HFFc6 (cell line): Measurements from ENCODE around the gene PPP2R5A. TPM values are rescaled to one million over a fixed set of nuclear protein-coding genes. Genes with fewer than 3 reads are reported as not detected.
A peak's percentile ranks its signal among the peaks of the same experiment; 100 is the strongest.

Experiments
- DNase-seq: peaks from one replicate; pipeline ENCODE4 v3.0.0-alpha.2; 2018
- H3K27ac Mint-ChIP-seq: 2 replicates; pipeline ENCODE4 v1.8.0; 2020; ENCODE audit warnings: mild to moderate bottlenecking, mixed read lengths
- H3K27me3 Mint-ChIP-seq: 2 replicates; pipeline ENCODE4 v1.8.0; 2021; ENCODE audit warnings: mild to moderate bottlenecking, moderate library complexity, mixed read lengths; ENCODE audit not compliant: insufficient read depth
- H3K36me3 Mint-ChIP-seq: 2 replicates; pipeline ENCODE4 v1.8.0; 2021; ENCODE audit warnings: low read depth, mixed read lengths
- H3K4me1 Mint-ChIP-seq: 2 replicates; pipeline ENCODE4 v1.8.0; 2020; ENCODE audit warnings: low read depth, mixed read lengths
- H3K4me3 Mint-ChIP-seq: 2 replicates; pipeline ENCODE4 v1.8.0; 2020; ENCODE audit warnings: mild to moderate bottlenecking, moderate library complexity, mixed read lengths
- H3K9me3 Mint-ChIP-seq: 2 replicates; pipeline ENCODE4 v1.8.0; 2020; ENCODE audit warnings: mild to moderate bottlenecking, mixed read lengths
- long read RNA-seq: library from polyadenylated mRNA; unstranded; transcript quantifications from one replicate; pipeline ENCODE4 v2.0.0, GENCODE V29; 2019
- total RNA-seq, 6 experiments: library from RNA; stranded (reverse); fragmentation: NEBNext Ultra II Directional; extraction: Animal tissue kit (Norgen Biotek cat#: 25700); gene quantifications; 2 replicates in 1 of 6; 3 replicates in 5 of 6; pipeline ENCODE4 v1.2.3, GENCODE V29; 2021
- TF ChIP-seq, protein P1 (sequence below): fragments of 200-600 bp; sonication (generic); IDR thresholded peaks from 2 replicates; pipeline ENCODE4 v1.5.0; 2021; ENCODE audit warnings: antibody characterized with exemption, mild to moderate bottlenecking

PPP2R5A gene
- 10 to 100 TPM; 15.2 to 19.5 (median 17.8) TPM for total RNA-seq
- long read RNA-seq, partial matches to known transcripts: 2 of 4 reads
- long read RNA-seq, other reads (novel, unspliced or antisense): 1 of 4 reads

DNA sequence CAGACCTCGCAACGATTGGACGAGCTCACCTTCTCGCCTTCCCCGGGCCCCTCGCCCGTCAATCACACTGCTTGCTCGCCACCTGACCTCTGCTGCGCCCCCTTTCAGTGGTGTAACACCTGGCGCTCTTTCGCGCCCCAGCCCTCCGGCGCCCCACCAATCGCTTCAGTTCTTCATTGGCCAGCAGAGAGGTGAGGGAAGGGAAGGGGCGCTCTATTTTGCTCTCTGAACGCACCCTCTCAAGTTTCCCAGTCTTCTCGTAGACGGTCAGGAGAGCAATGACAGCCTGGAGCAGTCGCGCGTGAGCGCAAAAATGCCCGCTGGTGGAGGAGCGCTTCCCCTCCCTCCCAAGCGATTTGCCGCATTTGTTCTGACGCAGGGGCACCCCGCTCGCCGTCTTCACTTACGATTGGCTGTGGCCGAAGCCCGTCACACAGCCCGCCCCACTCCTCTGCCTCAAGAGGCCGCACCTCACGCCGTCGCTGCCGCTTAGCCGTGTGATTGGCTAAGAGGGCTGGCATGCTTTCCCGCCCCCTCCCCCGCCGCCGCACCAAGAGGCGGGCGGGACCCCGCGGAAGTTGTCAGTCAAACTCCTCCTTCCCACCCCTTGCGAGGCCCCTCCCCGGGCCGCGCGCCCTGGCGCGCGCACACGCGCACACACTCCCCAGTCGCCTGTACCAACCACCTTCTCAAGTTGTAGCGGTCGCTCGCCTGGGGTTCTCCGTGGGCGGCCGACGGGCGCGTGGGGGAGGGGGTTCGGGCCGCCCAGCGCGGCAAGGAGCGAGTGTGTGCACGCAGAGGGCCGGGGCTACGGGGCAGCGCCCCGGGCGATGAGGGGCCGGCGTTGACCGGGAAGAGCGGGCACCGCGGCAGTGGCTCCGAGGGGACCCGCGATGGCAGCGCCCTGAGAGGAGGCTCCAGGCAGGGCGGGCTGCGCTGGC, at the start of gene PPP2R5A:
Gene PPP2R5A (plus strand): TSS at position 667 of the 941 bp plus-strand sequence. CDS start 701 bp downstream, outside the sequence.
- Mint-ChIP-seq H3K27ac (peak within 1 kb of the TSS; percentile 90), H3K4me1 (peaks cover 46% of the 10 kb centered on the region), H3K27me3 (no peaks in the 10 kb centered on the region; the same call in 1 of the 2 replicates), H3K36me3 (no peaks in the 10 kb centered on the region), H3K4me3 (peak within 1 kb of the TSS; percentile 92), H3K9me3 (no peaks in the 10 kb centered on the region)
- DNase-seq: peak; percentile 99
- TF ChIP-seq, protein P1, sequence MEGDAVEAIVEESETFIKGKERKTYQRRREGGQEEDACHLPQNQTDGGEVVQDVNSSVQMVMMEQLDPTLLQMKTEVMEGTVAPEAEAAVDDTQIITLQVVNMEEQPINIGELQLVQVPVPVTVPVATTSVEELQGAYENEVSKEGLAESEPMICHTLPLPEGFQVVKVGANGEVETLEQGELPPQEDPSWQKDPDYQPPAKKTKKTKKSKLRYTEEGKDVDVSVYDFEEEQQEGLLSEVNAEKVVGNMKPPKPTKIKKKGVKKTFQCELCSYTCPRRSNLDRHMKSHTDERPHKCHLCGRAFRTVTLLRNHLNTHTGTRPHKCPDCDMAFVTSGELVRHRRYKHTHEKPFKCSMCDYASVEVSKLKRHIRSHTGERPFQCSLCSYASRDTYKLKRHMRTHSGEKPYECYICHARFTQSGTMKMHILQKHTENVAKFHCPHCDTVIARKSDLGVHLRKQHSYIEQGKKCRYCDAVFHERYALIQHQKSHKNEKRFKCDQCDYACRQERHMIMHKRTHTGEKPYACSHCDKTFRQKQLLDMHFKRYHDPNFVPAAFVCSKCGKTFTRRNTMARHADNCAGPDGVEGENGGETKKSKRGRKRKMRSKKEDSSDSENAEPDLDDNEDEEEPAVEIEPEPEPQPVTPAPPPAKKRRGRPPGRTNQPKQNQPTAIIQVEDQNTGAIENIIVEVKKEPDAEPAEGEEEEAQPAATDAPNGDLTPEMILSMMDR: peak; percentile 48

DNA sequence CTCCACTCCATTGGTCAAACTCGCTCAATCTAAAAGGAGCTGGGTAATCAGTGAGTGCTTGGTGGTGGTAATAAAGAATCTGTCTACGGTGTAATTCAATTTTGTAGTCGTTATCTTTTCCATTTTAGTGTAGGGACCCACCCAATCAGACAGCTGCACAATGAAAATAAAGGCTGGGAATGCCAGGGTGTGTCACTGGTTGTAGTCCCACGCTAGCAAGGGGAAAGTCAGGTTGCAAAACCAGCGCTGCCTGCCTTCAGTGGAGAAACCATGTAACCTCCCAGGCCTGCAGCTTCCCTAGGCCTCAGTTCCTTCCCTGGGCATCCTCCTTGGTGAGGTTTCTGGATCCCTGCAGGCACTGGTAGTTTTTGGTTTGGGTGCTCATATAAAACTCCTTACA, 49.4 kb upstream of the PPP2R5A start:
- no peak for DNase-seq
- Mint-ChIP-seq H3K27ac (peak overlapping the region; percentile 55; the same call in 1 of the 2 replicates), H3K9me3 (no peaks in the 10 kb centered on the region), H3K4me3 (no peak overlapping the region), H3K4me1 (peaks cover 35% of the 10 kb centered on the region), H3K27me3 (peaks cover 2% of the 10 kb centered on the region), H3K36me3 (no peaks in the 10 kb centered on the region)
- TF ChIP-seq, protein P1: no peak

DNA sequence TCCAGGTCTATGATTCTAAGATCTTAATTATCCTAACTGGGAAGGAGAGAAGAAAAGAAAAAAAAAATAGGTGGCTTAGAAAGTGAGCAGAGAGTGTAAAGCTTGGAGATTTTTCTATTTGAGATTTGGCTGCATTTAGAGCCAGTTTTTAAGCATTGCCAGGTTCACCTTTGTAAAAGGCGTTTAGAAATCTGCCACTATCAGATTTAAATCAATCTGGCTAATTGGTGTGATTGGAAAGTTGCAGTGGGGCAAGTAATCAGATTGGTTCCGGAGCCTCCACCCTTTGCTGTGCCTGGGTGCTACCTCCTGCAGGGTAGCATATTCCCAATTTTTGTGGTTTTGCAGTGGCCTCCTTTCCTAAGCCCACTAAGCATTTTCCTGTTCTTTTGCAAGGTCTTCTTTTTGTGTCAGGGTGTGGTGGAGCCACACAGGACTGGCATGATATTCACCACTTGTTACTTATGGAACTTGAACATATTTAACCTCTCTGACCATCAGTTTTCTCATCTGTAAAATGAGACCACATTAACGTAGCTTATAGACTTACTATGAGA, 48.5 kb upstream of the PPP2R5A start:
- Mint-ChIP-seq H3K36me3 (no peaks in the 10 kb centered on the region), H3K27me3 (peaks cover 2% of the 10 kb centered on the region), H3K9me3 (no peaks in the 10 kb centered on the region)

DNA sequence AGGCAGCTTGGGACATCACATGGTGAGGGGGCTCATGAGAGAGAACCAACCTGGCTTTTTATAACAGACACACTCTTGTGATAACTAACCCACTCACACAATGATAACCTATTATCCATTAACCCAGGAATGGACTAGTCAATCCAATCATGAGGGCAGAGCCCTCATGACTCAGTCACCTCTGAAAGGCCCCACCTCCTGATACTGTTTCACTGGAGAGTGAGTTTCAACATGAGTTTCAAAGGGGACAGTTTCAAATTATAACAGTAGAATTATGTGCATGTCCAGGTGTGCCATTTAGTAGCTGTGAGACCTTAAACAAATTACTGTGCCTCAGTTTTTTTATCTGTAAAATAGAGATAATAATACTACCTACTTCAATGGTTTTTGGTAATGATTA, 47.6 kb upstream of the PPP2R5A start:
- TF ChIP-seq, protein P1: no peak
- H3K36me3 Mint-ChIP-seq: no peaks in the 10 kb centered on the region
- no peak overlapping the region for H3K4me3 Mint-ChIP-seq
- H3K9me3 Mint-ChIP-seq: no peaks in the 10 kb centered on the region
- H3K27ac Mint-ChIP-seq: no peak overlapping the region
- peaks cover 35% of the 10 kb centered on the region for H3K4me1 Mint-ChIP-seq
- peaks cover 2% of the 10 kb centered on the region for H3K27me3 Mint-ChIP-seq
- DNase-seq: no peak

More for the DNA sequence above, 48.5 kb upstream of the PPP2R5A start:
- H3K4me3 Mint-ChIP-seq: no peak overlapping the region
- TF ChIP-seq, protein P1: no peak
- peaks cover 35% of the 10 kb centered on the region for H3K4me1 Mint-ChIP-seq
- DNase-seq: no peak
- no peak overlapping the region for H3K27ac Mint-ChIP-seq

DNA sequence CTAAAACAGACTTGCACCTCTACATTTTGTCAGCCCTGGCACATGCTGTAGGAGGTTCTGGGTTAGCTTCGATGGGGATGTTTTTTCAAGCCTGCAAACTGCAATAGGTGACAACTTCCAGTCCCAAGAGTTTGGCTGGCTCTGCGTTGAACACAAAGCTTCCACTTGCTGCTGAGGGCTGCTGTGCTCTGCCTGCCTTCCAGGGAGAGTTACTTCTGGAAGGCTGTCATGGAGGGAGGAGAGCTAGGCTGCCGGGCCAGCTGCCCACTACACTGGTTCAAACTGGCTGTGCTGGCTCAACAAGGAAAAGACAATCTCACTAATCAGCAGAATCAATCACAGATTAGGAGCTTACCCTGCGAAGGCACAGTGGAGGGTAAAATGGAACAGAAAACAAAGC, 46.7 kb upstream of the PPP2R5A start:
- peaks cover 2% of the 10 kb centered on the region for H3K27me3 Mint-ChIP-seq
- H3K4me3 Mint-ChIP-seq: no peak overlapping the region
- H3K4me1 Mint-ChIP-seq: peaks cover 30% of the 10 kb centered on the region
- TF ChIP-seq, protein P1: no peak
- no peaks in the 10 kb centered on the region for H3K36me3 Mint-ChIP-seq
- no peak overlapping the region for H3K27ac Mint-ChIP-seq
- no peaks in the 10 kb centered on the region for H3K9me3 Mint-ChIP-seq
- DNase-seq: no peak
